Kidney epithelial cell (primary cell): ENCODE measurements around the gene POLL. TPM values are rescaled to one million over a fixed set of nuclear protein-coding genes. Genes with fewer than 3 reads are reported as not detected.

Source experiments
- DNase-seq: peaks from one replicate; pipeline ENCODE4 v3.0.0-alpha.2; 2010; ENCODE audit warnings: low read depth
- H3K27me3 ChIP-seq: 2 replicates; pipeline ENCODE4 v1.6.0; 2011; ENCODE audit warnings: low read length; ENCODE audit not compliant: control insufficient read depth, insufficient read depth
- H3K36me3 ChIP-seq: 2 replicates; pipeline ENCODE4 v1.5.1; 2011; ENCODE audit warnings: low read length; ENCODE audit not compliant: control insufficient read depth, insufficient read depth
- H3K4me3 ChIP-seq: 2 replicates; pipeline ENCODE4 v1.5.1; 2011; ENCODE audit warnings: low read depth, mild to moderate bottlenecking, control low read depth, low read length
- CTCF ChIP-seq: IDR thresholded peaks from 2 replicates; pipeline ENCODE4 v1.5.1; 2011; ENCODE audit warnings: mild to moderate bottlenecking, moderate library complexity, low read length, control low read depth, inconsistent platforms; ENCODE audit not compliant: insufficient read depth, poor library complexity, severe bottlenecking
- total RNA-seq: library from RNA; depleted of rRNA; stranded (reverse); fragments of >200 nt; gene quantifications from 2 replicates; pipeline ENCODE4 v1.2.3, GENCODE V29; 2015

Gene POLL
- total RNA-seq, 1 donor from 2014 or later = 24.0 TPM

GRCh38 chr10:101561068-101561915 is 26.8 kb downstream of the POLL start:
- DNase-seq = no peak
- H3K4me3 ChIP-seq = no peak overlapping the region
- peaks cover 27% of the 10 kb centered on the region for H3K27me3 ChIP-seq
- H3K36me3 ChIP-seq = no peaks in the 10 kb centered on the region
- TF ChIP-seq CTCF = no peak

GRCh38 chr10:101560298-101561067 is 27.6 kb downstream of the POLL start:
- no peak overlapping the region for H3K4me3 ChIP-seq
- TF ChIP-seq CTCF = no peak
- peaks cover 19% of the 10 kb centered on the region for H3K27me3 ChIP-seq
- no peak for DNase-seq
- H3K36me3 ChIP-seq = no peaks in the 10 kb centered on the region

GRCh38 chr10:101559596-101560297 is 28.3 kb downstream of the POLL start:
- TF ChIP-seq CTCF = no peak
- Histone ChIP-seq H3K27me3 (peaks cover 12% of the 10 kb centered on the region), H3K4me3 (no peak overlapping the region), H3K36me3 (no peaks in the 10 kb centered on the region)
- no peak for DNase-seq

- Histone ChIP-seq H3K27me3 (peaks cover 7% of the 10 kb centered on the region), H3K4me3 (no peak overlapping the region), H3K36me3 (no peaks in the 10 kb centered on the region)
- no peak for DNase-seq
- no peak for TF ChIP-seq CTCF
Observed at GRCh38 chr10:101558671-101559595, 29.1 kb downstream of the POLL start.

- Histone ChIP-seq H3K36me3 (no peaks in the 10 kb centered on the region), H3K27me3 (peaks cover 4% of the 10 kb centered on the region), H3K4me3 (no peak overlapping the region)
- DNase-seq = no peak
- no peak for TF ChIP-seq CTCF
Observed at GRCh38 chr10:101558204-101558603, 29.9 kb downstream of the POLL start.
